HS-27A (cell line): Measurements from ENCODE around the gene AHCYL2.
"Not testable (repeated sequence)": the region's sequence is repeated elsewhere in the genome, so short reads cannot be mapped to it uniquely, and the experiment has no call there.

Source experiments
- DNase-seq: peaks from one replicate; pipeline ENCODE4 v3.0.0-alpha.2; 2012; ENCODE audit warnings: low read depth, missing footprints

Gene AHCYL2

GRCh38 chr7:129427526-129428045 lies 202.8 kb downstream of the AHCYL2 start:
- DNase-seq = no peak

GRCh38 chr7:129431911-129432643 lies 207.2 kb downstream of the AHCYL2 start:
- DNase-seq = no peak

- peak; percentile 31 for DNase-seq
Observed at GRCh38 chr7:129433847-129434674, 209.2 kb downstream of the AHCYL2 start, which contains the start of gene STRIP2. Gene STRIP2 (plus strand): TSS chr7:129434432. CDS start chr7:129434473, 41 bp downstream.

- no peak for DNase-seq
Observed at GRCh38 chr7:129434675-129435318, 210.0 kb downstream of the AHCYL2 start.

- DNase-seq = no peak
Observed at GRCh38 chr7:129435414-129435829, 210.6 kb downstream of the AHCYL2 start.

GRCh38 chr7:129436335-129436923 lies 211.6 kb downstream of the AHCYL2 start:
- no peak for DNase-seq

- no peak for DNase-seq
Observed at GRCh38 chr7:129437190-129437589, 212.4 kb downstream of the AHCYL2 start.

GRCh38 chr7:129438281-129438838 lies 213.5 kb downstream of the AHCYL2 start:
- DNase-seq = no peak

- DNase-seq = peak; percentile 41
Observed at GRCh38 chr7:129438839-129439651, 214.2 kb downstream of the AHCYL2 start.

GRCh38 chr7:129439963-129440625 lies 215.3 kb downstream of the AHCYL2 start:
- DNase-seq = no peak

- no peak for DNase-seq
Observed at GRCh38 chr7:129443612-129444011, 218.8 kb downstream of the AHCYL2 start.

GRCh38 chr7:129444776-129445175 lies 219.9 kb downstream of the AHCYL2 start:
- not testable (repeated sequence) for DNase-seq

- DNase-seq = not testable (repeated sequence)
Observed at GRCh38 chr7:129446925-129447324, 222.1 kb downstream of the AHCYL2 start.

- not testable (repeated sequence) for DNase-seq
Observed at GRCh38 chr7:129447445-129447844, 222.6 kb downstream of the AHCYL2 start.

- not testable (repeated sequence) for DNase-seq
Observed at GRCh38 chr7:129448608-129449007, 223.8 kb downstream of the AHCYL2 start.

GRCh38 chr7:129450295-129450694 lies 225.5 kb downstream of the AHCYL2 start:
- DNase-seq = no peak

GRCh38 chr7:129452589-129453231 lies 227.9 kb downstream of the AHCYL2 start:
- DNase-seq = no peak

- no peak for DNase-seq
Observed at GRCh38 chr7:129453510-129454248, 228.8 kb downstream of the AHCYL2 start.

- no peak for DNase-seq
Observed at GRCh38 chr7:129454249-129454551, 229.4 kb downstream of the AHCYL2 start.
